Measurements from ENCODE around the gene SREBF2. TPM values are rescaled to one million over a fixed set of nuclear protein-coding genes. Genes with fewer than 3 reads are reported as not detected.

SREBF2 gene
- total RNA-seq, 1 experiment from 2014 or later = 93.8 TPM

DNA sequence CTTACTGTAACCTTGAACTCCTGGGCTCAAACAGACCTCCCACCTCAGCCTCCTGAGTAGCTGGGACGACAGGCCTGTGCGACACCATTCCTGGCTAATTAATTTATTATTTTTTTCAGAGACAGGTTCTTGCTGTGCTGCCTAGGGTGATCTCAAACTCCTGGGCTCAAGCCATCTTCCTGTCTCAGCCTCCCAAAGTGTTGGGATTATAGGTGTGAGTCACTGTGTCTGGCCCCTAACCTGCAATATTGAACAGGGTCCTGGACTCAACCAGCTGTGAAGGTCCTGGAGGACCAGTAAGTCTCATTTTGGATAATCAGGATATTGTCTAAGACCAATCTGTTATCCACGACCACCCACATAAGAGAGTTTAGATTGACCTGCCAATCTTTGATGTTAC is 17.2 kb upstream of the SREBF2 start:
- Histone ChIP-seq H3K4me3 (ENCODE audit: insufficient read depth, low read depth, low read length) (no peak overlapping the region), H3K27me3 (ENCODE audit: control insufficient read depth, insufficient read depth, low read length) (no peaks in the 10 kb centered on the region), H3K36me3 (replicated peaks; ENCODE audit: control insufficient read depth, insufficient read depth, low read length) (peaks cover 7% of the 10 kb centered on the region)
- no peak for DNase-seq

DNA sequence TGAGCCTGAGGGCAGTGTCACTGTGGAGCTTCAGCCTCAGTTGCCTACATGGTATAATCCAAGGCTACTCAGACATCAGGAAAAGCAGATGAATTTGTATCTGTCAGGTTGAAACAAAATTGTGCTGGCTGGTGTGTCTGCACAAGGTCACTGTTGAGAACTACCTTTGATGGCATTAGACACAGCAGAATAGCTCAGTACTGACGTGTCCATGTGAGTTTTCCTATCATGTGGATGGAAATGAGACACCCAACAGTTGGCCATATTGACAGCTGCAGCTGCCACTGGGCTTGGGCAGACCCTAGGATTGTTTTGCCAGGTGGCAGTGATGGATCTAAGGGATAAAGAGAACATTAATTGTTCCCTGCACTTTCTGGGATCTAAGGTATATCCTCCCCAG is 16.7 kb upstream of the SREBF2 start:
- peaks cover 7% of the 10 kb centered on the region for H3K36me3 ChIP-seq (replicated peaks; ENCODE audit: control insufficient read depth, insufficient read depth, low read length)
- H3K4me3 ChIP-seq (ENCODE audit: insufficient read depth, low read depth, low read length) = no peak overlapping the region
- DNase-seq = no peak
- H3K27me3 ChIP-seq (ENCODE audit: control insufficient read depth, insufficient read depth, low read length) = no peaks in the 10 kb centered on the region

DNA sequence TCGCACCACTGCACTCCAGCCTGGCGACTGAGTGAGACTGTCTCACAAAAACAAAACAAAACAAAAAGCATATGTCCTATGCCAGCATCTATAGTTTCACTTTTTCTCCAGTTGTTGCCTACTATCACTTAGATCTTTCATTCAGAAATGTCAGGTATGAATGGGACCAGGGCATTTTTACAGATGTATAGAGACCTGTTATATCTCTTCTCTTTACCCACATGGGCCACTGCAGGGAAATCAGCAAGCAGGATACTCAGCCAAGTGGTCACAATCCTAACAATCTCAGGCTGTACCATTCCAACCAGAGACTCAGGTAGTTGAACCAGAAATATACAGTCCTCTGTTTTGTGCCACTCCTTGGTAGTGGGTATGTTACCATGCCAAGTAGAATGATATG is 16.0 kb upstream of the SREBF2 start:
- DNase-seq = no peak
- no peak overlapping the region for H3K4me3 ChIP-seq (ENCODE audit: insufficient read depth, low read depth, low read length)
- no peaks in the 10 kb centered on the region for H3K27me3 ChIP-seq (ENCODE audit: control insufficient read depth, insufficient read depth, low read length)
- peaks cover 7% of the 10 kb centered on the region for H3K36me3 ChIP-seq (replicated peaks; ENCODE audit: control insufficient read depth, insufficient read depth, low read length)

DNA sequence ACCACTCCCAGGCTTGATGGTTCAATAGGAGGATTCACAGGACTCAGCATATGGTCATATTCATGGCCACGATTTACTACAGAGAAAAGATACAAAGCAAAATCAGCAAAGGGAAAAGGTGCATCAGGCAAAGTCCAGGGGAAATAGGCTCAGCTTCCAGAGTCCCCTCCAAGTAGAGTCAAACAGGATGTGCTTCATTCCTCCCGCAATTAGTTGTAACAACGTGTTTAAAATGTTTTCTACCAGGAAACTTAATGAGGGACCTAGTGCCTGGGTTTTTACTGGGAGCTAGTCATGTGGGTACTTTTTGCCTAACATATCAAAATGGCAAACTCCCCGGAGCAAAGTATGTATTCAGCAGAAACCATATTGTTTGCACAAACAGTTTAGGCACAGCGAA is 14.9 kb upstream of the SREBF2 start:
- no peaks in the 10 kb centered on the region for H3K27me3 ChIP-seq (ENCODE audit: control insufficient read depth, insufficient read depth, low read length)
- no peak for DNase-seq
- no peak overlapping the region for H3K4me3 ChIP-seq (ENCODE audit: insufficient read depth, low read depth, low read length)
- H3K36me3 ChIP-seq (replicated peaks; ENCODE audit: control insufficient read depth, insufficient read depth, low read length) = peaks cover 6% of the 10 kb centered on the region

DNA sequence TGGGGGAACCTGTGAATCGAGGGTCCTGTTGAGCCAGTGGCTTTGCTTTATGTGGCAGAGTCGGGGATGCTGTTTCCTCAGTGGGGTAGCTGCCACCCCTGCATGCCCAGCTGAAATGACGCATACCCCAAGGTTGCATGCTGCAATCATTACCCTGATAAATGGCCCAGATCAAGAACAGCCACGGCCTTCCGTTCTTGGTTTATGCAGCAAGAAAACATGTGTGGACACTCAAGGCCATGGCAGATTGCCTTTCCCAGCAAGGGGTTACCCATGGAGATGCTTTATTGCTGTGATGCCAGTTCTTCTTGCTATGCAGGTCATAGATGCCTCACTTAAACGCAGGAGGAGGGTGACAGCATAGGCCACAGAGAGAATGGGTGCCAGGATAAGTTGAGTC is 14.3 kb upstream of the SREBF2 start:
- Histone ChIP-seq H3K27me3 (ENCODE audit: control insufficient read depth, insufficient read depth, low read length) (no peaks in the 10 kb centered on the region), H3K4me3 (ENCODE audit: insufficient read depth, low read depth, low read length) (no peak overlapping the region), H3K36me3 (replicated peaks; ENCODE audit: control insufficient read depth, insufficient read depth, low read length) (peaks cover 5% of the 10 kb centered on the region)
- no peak for DNase-seq

- Histone ChIP-seq H3K36me3 (replicated peaks; ENCODE audit: control insufficient read depth, insufficient read depth, low read length) (peaks cover 1% of the 10 kb centered on the region), H3K4me3 (ENCODE audit: insufficient read depth, low read depth, low read length) (no peak overlapping the region), H3K27me3 (ENCODE audit: control insufficient read depth, insufficient read depth, low read length) (no peaks in the 10 kb centered on the region)
- DNase-seq = no peak
These were observed 13.6 kb upstream of the SREBF2 start for GRCh38 chr22:41819257-41819656.

DNA sequence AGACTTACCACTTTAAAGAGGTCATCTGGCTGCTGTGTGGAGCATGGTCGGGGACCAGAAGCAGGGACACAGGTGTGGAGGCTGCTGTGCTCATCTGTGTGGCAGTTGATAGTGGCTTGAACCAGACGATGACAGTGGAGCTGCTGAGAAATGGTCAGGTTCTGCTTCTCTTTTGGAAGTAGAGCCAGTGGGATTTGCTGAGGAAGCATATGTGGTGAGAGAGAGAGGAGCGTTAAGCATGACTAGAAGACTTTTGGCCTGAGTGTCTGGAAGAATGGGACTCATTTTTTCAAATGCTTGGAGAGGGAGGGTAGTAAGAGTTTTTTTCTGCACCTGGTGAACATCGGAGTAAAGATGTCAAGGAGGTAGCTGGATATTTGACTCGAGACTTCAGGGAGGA is 12.5 kb upstream of the SREBF2 start:
- Histone ChIP-seq H3K4me3 (ENCODE audit: insufficient read depth, low read depth, low read length) (no peak overlapping the region), H3K27me3 (ENCODE audit: control insufficient read depth, insufficient read depth, low read length) (no peaks in the 10 kb centered on the region), H3K36me3 (replicated peaks; ENCODE audit: control insufficient read depth, insufficient read depth, low read length) (peaks cover 1% of the 10 kb centered on the region)
- no peak for DNase-seq

DNA sequence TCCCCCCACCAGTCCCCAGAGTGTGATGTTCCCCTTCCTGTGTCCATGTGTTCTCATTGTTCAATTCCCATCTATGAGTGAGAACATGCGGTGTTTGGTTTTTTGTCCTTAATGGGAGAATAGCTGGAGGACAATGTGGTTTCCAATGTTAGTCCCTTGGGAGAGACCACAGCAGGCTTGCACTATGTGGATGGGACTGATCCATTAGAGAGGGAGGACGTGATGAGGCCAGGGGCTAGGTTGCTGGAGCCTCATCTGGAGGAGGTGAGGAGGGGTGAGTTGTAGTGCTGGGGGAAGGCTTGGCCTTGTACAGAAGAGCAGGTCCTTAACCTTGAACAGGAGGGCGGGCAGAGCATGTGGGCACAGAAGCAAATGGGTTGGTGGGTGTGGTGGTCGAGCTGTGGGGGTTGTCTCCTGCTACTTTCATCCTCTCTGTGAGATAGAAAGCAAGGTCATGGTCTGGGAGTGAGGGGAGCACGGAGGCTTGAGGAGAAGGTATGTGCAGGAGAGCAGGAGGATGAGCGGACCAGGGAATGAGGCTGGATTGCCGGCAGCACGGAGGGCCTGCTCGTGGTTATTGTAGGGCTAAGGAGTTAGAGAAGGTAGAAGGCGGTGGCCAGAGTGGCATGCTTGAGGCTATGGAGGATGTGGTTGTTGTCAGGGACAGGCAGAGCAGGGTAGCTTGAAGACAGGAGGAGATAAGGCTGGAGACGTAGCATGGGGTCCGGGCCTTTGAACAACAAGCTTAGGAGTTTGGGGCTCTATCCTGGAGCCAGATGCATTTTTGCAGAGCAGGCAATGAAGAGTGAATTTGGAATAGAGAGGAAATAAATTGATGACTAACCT is 11.2 kb upstream of the SREBF2 start:
- Histone ChIP-seq H3K36me3 (replicated peaks; ENCODE audit: control insufficient read depth, insufficient read depth, low read length) (peaks cover 3% of the 10 kb centered on the region), H3K4me3 (ENCODE audit: insufficient read depth, low read depth, low read length) (no peak overlapping the region), H3K27me3 (ENCODE audit: control insufficient read depth, insufficient read depth, low read length) (no peaks in the 10 kb centered on the region)
- DNase-seq = no peak

- no peaks in the 10 kb centered on the region for H3K27me3 ChIP-seq (ENCODE audit: control insufficient read depth, insufficient read depth, low read length)
- no peak overlapping the region for H3K4me3 ChIP-seq (ENCODE audit: insufficient read depth, low read depth, low read length)
- H3K36me3 ChIP-seq (replicated peaks; ENCODE audit: control insufficient read depth, insufficient read depth, low read length) = peaks cover 3% of the 10 kb centered on the region
- peak; percentile 71 for DNase-seq
These were observed 10.4 kb upstream of the SREBF2 start for GRCh38 chr22:41822317-41823057.

GRCh38 chr22:41823797-41824196 is 9.1 kb upstream of the SREBF2 start:
- Histone ChIP-seq H3K4me3 (ENCODE audit: insufficient read depth, low read depth, low read length) (no peak overlapping the region), H3K36me3 (replicated peaks; ENCODE audit: control insufficient read depth, insufficient read depth, low read length) (peaks cover 3% of the 10 kb centered on the region), H3K27me3 (ENCODE audit: control insufficient read depth, insufficient read depth, low read length) (no peaks in the 10 kb centered on the region)
- DNase-seq = no peak

- Histone ChIP-seq H3K4me3 (ENCODE audit: insufficient read depth, low read depth, low read length) (no peak overlapping the region), H3K36me3 (replicated peaks; ENCODE audit: control insufficient read depth, insufficient read depth, low read length) (peaks cover 2% of the 10 kb centered on the region), H3K27me3 (ENCODE audit: control insufficient read depth, insufficient read depth, low read length) (no peaks in the 10 kb centered on the region)
- DNase-seq = no peak
These were observed 7.5 kb upstream of the SREBF2 start for GRCh38 chr22:41825376-41825775.

- H3K4me3 ChIP-seq (ENCODE audit: insufficient read depth, low read depth, low read length) = no peak overlapping the region
- peaks cover 2% of the 10 kb centered on the region for H3K36me3 ChIP-seq (replicated peaks; ENCODE audit: control insufficient read depth, insufficient read depth, low read length)
- no peaks in the 10 kb centered on the region for H3K27me3 ChIP-seq (ENCODE audit: control insufficient read depth, insufficient read depth, low read length)
- DNase-seq = no peak
These were observed 6.9 kb upstream of the SREBF2 start for GRCh38 chr22:41826021-41826420.

DNA sequence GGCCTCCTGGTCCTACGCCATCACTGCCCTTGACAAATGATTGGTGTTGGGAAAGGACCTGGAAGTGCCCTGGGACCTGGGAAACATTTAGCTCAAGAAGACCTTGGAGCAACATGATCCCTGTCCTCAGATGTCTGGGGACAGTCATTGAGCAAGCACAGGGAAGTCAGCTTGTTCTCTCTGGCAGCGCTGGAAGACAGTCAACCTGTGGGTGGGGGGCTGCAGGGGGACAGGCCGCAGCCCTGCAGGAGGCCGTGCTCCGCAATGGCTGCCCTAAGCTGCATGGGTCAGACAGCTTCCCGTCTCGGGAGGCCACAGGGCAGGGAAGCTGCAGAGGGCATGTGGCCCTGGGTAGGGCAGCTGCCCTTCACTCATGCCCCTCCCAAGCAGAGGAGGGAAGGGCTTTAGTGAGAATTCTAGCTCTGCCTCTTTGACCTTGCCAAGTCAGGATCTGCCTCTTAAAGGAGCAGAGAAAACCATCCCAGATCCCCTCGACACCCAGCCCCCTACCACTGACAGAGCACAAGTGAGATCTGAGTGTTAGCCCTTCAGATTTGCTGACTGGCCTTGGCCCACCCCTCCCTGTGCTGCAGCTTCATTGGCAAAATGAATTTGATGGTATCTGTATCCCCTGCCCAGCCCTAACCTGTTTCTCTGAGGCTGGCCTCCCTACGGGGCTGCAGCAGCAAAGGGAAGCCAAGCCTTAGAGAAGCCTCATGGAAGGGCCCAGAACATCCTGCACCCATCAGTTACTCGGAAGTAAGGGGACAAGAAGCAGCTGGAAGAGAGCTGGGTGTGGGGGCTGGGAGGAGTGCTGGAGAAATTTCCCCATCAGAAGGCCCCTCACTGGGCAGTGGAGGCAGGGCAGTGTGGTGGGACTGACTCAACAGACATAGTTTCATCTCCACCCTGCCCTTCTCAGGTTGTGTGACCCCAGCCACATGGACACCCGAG is 6.2 kb upstream of the SREBF2 start:
- H3K4me3 ChIP-seq (ENCODE audit: insufficient read depth, low read depth, low read length) = no peak overlapping the region
- no peaks in the 10 kb centered on the region for H3K27me3 ChIP-seq (ENCODE audit: control insufficient read depth, insufficient read depth, low read length)
- H3K36me3 ChIP-seq (replicated peaks; ENCODE audit: control insufficient read depth, insufficient read depth, low read length) = peaks cover 2% of the 10 kb centered on the region
- DNase-seq = no peak

GRCh38 chr22:41827671-41828070 is 5.2 kb upstream of the SREBF2 start:
- H3K36me3 ChIP-seq (replicated peaks; ENCODE audit: control insufficient read depth, insufficient read depth, low read length) = peaks cover 2% of the 10 kb centered on the region
- no peak for DNase-seq
- H3K27me3 ChIP-seq (ENCODE audit: control insufficient read depth, insufficient read depth, low read length) = no peaks in the 10 kb centered on the region
- no peak overlapping the region for H3K4me3 ChIP-seq (ENCODE audit: insufficient read depth, low read depth, low read length)

Measured in H7 (cell line).